ENCODE results near the gene HOXC10.

The HOXC10 gene

DNA sequence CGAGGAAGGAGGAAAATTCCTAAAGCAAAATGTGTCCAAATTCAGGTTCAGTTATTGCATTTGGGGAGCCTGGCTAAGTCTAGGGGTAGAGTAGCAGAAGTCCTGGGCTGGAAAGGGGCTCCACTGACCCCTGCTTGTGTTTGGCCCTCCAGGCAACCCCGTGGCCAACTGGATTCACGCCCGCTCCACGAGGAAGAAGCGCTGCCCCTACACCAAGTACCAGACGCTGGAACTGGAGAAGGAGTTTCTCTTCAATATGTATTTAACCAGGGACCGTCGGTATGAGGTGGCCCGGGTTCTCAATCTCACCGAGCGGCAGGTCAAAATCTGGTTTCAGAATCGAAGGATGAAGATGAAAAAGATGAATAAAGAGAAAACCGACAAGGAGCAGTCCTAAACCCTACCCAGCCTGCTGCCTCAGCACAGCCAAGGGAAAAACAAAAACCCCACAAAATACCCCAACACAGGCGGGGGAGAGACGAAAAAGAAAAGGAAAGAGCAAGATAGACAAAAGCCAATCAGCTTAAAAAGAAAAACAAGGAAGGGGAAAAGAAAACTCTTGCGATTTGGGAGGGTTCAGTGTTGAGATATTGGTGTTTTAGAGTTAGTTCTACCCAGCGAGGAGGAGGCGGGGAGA, 17.4 kb downstream of the HOXC10 start:
- no peak for DNase-seq

DNA sequence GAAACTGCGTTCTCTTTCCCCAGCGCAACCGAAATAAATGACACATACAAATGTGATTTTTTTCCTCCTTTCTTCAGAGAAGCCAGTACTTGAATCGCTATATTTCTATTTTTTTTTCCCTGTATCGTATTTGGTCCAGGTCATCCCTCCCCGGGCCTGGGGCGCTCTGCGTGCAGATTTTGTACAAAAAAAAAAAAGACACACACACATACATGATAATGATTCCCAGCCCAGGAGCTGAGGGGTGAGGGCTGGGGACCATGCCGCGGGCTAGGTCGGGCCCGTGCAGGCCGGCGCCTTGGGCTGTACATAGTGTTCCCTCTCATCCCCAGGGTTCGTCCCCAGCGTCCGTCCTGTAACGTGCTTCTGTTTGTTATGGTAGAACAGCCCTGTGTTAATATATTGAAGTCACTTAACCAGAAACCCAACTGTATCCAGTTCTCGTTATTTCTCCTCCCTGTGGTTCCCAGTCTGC, 18.0 kb downstream of the HOXC10 start:
- DNase-seq: no peak

DNA sequence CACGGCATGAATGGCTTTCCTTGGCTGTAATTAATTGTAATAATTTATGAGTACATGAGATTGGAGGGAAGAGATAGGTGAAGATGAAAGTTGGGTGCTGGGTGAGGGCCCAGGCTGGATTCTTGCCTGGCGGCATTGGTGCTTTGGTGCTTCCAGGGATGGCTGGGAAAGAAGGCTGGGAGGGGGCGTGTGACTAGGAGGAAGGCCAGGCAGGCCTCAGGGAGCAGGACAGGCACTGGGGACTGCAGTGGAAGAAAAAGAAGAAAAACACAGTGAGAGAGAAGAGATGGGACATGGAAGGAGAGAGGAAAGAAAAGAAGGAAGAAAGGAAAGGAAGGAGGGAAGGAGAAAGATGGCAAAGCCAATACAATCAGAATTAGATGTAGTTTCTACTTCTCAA, 18.7 kb downstream of the HOXC10 start:
- no peak for DNase-seq

DNA sequence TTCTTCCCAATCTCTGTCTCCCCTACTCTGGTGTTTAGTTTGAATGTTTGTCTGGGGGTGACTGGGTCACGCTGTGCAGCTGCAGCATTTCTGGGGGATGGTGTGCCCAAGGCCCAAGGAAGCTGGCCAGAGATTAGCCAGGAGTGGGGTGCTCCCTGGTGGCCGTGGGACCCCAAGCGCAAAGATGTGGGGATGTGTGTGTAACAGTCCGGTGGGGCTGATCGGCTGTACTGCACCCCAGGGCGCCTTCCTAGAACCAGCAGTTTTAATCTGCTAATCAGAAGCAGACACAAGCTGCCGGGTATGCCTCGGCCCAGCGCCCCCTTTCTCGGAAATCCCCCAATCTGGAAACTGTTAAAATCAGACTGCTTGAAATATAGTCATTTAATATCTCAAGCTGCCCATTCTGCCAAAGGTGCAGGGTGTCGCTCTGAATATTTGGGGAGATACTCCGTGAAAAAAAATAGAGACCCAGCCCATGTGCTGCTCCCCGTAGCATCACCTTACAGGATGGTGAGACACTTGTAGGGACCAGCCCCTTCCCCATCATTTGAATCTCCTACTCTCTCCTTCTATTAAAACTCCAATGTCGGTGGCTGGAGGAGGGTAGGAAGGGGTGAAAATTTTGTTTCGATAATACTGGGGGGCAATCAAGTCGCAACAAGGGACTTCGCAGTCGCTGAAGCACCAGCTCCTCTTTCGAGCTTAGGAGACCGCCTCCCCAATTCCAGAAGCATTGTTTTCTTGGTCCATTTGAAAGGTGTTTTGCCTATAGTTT, 19.3 kb downstream of the HOXC10 start:
- no peak for DNase-seq

DNA sequence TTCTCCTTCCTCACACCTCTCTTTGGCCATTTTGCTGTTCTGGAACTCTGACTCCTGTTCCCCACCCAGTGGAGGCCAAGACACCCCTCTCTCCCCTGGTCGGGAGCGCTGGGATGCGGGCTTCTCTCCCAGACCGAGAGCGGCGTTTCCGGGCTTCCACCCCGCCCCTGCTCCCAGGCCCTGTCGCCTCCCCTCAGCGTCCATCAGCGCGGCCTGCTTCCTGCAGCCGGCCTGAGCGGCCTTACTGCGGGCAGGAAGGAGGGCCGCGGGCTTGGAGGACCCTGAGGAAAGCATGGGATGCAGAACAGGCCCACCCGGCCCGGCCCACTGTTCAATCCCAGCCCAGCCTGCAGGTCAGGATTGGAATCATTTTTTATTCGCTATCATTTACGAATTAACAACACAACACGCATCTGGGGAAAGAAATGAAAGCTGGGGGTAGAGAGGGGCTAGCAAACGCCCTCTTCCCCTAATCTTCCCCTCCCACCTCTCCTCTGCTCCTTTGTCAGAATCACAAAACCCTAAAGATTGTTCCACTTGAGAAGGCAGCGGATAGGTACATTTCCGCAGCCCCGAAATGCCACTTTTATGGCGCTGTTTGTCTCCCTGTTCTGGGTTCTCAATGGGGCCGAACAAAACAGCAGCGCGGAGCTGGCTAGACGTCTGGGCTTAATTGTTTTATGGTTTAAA, 20.0 kb downstream of the HOXC10 start:
- no peak for DNase-seq

DNA sequence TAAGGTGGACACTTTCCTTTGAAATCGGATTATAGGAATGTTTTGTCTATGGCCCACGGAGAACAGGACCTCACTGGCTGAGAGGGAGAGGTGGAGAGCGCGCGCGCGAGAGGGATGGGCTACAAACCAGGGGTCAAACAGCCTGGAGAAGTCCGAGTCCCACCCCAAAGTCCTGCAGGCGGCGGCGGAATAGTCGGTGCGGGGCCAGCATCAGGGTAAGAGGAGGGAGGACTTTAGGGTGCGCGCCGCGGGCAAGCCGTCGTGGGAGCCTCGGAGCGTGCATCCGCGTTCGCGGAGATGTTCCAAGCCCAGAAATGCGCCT, 20.5 kb downstream of the HOXC10 start:
- DNase-seq: no peak

DNA sequence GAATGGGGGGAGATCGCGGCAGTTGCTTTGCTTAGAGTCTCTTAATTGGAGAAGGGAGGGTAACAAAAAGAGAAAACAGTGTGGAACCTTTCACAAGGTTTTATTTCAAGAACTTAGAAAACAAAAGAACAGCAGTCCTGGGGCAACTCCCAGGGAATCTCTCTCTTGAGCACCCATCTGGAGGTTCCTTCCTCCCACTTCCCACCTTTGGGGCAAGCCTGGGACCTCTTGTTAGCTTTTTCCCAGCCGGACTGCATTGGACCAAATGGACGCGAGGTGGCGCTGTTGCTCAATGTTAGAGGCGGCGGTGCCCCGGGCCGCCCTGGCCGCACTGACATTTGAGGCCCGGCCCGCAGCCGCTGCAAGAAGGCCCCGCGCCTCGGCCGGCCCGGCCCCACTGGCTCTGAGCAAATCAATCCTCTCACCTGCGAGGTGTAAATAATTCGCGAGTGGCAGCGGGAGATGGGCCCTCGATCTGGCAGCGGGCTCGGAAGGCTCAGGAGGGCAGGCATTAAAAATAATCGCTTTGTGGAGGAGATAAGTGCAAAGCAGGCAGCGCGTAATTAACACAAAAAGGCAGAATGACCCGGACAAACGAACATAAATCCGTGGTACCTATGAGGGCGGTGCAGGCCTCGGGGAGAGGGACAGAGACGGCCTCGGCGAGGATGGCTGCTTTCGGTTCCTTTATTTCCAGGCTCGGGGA, 21.1 kb downstream of the HOXC10 start:
- DNase-seq: peak; percentile 3 to 88 (median 50)

DNA sequence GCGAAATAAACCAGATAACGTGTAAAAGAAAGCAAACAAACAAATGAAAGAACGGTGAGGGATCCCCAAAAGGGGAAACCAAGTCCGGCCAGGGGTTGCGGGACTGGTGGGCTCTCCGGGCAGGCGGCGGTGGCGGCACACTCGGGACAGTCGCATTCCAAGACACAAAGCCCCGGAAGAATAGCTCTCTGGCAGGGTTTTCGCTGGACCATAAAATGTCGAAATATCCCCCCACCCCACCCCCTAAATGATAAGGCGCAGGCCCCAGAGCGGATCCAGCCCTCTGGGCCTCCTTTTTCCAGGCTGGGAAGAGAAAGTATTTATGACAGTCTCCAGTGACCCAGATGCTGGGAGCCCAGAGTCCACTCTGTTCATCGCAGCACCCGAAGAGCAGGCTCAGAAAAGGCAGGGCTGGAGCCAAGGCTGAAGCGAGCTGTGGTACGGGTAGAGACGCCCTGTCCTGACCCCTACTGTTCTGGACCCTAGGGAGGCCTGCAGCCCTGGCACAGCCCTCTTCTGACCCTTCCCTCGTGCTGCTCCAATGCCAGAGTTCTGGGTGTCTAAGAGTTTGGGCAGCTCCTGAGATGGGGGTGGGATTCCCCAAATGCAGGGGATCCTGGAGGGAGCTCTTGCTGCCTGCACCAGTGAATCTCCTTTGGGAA, 21.7 kb downstream of the HOXC10 start:
- DNase-seq: no peak

DNA sequence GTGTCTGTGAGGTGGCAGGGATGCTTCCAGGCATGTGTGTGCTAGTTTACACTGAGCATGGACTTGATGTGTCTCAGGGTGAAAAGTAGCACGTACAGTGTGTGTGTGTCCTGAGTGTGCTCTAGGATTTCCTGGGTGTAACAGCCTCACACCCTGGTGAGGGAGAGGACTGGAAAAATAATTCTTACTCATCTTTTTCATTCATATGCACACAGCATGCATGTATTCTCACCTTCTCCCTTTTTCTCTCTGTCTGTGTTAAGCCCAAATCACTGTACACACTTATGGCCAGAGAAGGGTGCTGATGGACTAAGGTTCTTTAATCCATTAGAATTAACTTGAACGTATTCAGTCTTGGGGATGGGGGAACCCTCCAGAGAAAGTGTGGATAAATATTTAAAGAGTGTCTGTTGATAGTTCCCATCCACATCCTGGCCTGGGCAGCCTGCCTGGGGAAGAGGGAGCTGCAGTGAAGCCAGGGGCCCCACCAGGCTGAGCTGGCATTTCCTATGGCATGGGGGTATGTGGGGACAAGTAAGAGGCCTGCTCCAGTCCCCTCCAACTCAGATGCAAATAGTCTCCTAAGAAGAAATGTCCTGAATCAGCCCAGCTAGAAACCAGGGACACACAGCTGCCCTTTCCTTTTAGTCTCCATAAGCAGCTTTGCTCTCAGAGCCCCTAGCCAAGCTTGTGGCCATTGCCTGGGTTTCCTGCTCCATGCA, 22.8 kb downstream of the HOXC10 start:
- no peak for DNase-seq

DNA sequence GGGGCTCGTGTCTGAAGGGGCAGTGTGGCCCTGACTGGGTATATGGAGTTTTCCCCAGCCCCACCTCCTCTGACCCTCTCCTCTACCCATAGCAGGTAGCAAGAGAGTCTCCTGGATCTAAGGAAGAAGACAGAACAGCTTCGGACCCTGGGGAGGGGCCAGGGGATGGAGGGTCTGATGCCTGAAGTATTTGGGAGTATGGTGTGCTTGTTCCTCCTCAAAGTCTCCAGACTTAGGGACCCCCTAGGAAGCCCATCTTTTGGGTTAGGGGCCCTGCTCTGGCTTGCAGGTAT, 23.3 kb downstream of the HOXC10 start:
- no peak for DNase-seq

DNA sequence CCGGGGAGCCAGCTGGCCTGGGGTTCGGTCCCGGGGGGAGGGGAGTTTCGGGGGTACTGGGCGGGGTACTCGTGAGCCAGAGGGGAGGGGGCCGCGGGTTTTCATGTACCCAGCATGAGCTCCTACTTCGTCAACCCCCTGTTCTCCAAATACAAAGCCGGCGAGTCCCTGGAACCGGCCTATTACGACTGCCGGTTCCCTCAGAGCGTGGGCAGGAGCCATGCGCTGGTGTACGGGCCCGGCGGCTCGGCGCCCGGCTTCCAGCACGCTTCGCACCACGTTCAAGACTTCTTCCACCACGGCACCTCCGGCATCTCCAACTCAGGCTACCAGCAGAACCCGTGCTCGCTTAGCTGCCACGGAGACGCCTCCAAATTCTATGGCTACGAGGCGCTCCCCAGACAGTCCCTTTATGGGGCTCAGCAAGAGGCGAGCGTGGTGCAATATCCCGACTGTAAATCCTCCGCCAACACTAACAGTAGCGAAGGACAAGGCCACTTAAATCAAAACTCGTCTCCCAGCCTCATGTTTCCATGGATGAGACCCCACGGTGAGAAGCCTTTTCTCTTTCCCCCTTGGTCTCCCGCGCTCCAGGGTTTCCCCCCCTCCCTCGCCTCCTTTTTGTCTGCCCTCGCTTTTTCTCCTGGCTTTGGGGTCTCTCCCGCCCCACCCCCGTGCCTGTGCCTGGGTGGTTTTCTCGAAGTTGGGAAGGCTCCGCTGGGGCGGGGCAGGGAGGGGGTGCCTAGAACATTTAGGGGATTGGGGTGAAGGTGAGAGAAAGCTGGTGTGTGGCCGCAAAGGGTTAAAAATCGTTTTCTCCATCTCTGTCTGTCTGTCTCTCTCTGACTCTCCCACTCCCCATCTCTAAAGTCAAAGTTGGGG, 24.5 kb downstream of the HOXC10 start:
- no peak for DNase-seq

DNA sequence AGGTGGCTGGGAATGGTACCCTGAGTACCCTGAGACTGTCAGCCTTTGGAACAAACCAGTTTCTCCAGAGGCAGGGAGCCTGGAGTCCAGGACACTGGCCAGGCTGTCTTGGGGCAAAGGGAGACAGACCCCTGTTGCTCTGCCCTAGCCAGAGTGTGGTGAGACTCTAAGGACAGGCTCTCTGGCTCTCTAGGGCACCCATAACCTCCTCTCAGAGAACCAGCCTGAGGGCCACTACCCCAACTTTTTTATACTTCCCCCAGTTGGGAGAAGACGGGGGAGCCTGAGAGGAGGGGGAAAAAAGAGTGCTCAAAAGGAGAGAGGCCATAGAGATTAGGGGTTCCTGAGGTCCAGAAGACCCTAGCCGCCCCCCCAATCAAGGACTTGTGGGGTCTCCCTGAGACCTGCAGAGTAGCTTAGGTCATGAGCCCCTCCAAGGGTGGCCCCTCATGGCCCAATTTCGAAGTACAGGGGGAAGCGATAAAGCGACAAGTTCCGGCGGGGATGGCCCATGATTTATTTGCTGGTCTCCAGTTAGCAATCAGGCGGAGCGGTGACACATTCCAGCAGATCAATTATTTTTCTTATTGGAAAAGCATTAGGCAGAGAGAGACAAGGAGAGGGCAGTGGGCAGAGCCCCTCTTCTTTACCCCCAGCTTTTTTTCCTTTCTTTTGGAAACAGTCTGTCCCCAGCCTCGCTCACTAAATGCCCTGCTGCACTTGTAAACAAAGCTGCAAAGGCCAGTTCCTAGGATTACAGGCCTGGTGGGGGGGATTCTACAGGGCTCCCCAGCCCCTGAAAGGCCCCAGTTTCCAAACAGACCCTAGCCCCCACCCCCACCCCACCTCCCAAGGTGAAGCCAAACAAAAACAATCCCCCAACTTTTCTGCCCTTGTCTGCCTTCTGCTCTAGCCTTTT, 25.4 kb downstream of the HOXC10 start:
- no peak for DNase-seq

DNA sequence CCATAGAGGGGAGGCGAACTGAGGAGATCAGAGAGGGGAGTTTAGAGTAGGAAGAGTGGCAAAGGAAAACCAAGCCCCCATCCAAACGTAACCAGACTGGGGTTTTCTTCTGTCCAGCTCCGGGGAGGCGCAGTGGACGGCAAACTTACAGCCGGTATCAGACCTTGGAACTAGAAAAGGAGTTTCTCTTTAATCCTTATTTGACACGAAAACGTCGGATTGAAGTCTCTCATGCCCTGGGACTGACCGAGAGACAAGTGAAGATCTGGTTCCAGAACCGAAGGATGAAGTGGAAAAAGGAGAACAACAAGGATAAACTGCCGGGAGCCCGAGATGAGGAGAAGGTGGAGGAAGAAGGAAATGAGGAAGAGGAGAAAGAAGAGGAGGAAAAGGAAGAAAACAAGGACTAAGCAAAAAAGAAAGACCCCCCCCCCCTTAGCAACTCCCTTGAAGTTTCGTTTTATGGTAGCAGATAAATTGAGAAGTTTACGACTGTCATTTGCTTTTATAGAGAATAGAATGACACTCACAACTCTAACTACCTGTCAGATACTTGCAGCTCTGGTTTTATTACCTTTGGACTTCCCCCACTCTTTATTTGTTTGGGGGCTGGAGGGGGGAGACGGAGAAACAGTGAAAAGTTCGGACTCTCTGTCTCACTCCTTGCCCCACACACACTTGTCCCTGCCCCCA, 26.2 kb downstream of the HOXC10 start:
- no peak for DNase-seq

DNA sequence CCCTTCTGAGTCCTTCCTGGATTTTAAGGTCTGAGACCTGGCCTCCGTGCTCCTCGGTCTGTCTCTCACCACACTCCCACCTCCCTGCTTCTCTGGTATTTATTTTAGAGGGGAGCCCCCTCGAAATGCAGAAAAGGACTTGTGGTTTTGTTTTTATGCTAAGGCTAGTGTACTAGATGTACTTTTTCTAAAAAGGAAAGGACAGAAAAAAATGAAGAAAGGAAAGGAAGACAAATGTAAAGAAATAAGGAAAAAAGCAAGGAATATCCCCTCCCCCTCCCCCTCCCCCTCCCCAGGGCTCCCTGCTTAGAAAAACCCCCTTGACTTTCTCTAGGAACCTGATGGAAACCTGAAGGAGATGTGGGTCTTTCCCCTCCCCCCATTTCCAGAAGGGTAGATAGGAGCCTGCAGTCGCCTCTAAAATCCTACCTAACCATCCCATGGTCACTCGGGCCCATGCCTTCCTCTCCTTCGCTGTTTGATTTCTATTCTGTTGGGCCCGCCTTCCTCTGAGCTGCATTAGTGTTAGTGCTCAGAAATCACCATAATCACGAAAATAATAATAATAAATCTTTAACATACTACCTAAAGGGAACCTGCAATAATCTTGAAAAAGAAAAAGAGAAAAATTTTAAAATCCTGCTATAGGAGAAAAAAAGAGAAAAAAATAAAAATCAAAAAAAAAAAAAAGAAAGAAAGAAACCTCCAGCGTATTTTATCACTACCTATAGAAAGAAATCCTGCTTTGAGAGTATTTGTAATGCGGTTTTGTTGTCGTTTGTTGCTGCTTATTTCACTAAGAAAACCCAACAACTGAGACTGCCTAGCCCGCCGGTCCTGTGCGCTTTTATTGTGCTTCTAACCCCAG, 27.0 kb downstream of the HOXC10 start:
- no peak for DNase-seq

DNA sequence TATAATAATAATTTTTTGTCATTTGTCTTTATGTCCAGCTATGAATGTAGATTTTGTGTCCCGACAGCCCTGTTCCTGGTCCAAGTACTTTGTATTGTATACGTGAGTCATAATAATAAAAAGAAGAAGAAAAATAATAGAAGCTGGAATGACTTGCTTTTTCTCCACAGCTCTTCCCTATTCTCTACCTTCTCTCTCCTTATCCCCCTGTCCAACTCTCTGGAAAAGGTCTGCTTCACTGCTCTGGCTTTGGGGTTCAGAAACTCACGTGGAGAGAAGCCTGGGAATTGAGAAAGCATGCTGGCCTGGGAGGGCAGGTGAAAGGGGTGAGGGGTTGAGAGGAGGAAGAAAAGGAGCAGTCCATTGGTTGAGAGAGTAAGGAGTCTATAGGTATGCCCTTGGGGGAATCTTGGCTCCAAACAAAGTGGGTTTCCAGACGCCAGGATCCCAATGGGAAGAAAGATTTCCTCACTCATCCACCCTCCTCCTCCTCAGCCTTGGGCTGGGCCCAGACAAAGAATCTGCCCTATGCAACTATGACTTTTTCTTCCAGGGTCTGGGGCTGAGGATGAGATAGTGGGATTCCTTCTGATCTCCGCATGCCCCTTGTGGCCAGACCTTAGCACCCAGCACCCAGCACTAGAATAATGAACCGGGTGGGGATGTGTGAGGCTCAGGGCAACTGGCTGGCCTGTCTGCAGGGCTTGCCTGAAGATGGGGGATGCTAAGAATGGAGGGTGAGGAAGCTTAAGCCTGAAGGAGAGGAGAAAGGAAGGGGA, 27.9 kb downstream of the HOXC10 start:
- no peak for DNase-seq

DNA sequence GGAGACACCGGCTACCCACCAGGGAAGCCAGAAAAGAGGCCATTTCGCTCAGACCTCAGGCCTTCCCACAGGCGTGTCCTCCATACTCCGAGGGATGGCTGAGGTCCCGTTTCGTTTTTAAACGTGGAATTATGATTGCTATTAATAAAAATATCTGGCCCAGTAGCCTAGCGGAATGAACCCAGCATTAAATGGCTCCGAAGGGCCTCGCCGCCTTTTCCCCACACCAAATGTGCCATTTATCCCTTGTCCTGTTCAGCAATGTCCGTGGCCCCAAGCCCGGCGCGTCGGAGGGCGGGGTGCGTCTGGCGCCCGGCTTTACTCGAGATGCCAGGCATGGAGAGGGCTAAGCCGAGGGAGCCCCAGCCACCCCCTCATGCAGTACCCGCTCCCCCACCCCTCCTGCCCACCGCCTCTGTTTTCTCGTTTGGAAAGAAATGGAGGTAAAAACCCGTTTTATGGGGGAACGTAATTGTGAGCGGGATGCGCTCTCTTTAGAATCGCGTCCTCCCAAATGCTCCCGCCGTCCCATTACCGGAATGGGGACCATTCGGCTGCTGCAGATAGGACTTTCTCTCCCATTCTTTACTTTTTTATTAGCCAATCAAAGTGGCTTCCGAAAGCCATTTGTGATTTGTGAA, 29.6 kb downstream of the HOXC10 start:
- no peak for DNase-seq

Data from hypothalamus (tissue), 51 donors.